NCI-H2081 treated with DMSO at 0.1 percent for 48 hours (cell line): ENCODE measurements around the gene EPHA8.

Experiments used
- DNase-seq: peaks from one replicate; lab custom pipeline; 2025; lab: John Stamatoyannopoulos, UW

The EPHA8 gene

GRCh38 chr1:22645931-22646330 is 82.6 kb downstream of the EPHA8 start:
- no peak for DNase-seq

GRCh38 chr1:22646384-22646783 is 83.1 kb downstream of the EPHA8 start:
- DNase-seq = no peak

- DNase-seq = no peak
These were observed 86.9 kb downstream of the EPHA8 start for GRCh38 chr1:22650089-22650693.

- no peak for DNase-seq
These were observed 88.9 kb downstream of the EPHA8 start for GRCh38 chr1:22651941-22652856.

GRCh38 chr1:22652881-22653316 is 89.6 kb downstream of the EPHA8 start, which contains the start of gene C1QB:
C1QB (plus strand) TSS chr1:22653236; CDS start chr1:22659463, 6,227 bp downstream.
- DNase-seq = no peak
